Kidney tubule cell (primary cell): ENCODE data around the gene ANAPC1.
"Not testable (repeated sequence)": the region's sequence is repeated elsewhere in the genome, so short reads cannot be mapped to it uniquely, and the experiment has no call there.

Source experiments
- DNase-seq: peaks from one replicate; pipeline ENCODE4 v3.0.0-alpha.2; 2018; ENCODE audit warnings: low spot score

Gene ANAPC1

DNA sequence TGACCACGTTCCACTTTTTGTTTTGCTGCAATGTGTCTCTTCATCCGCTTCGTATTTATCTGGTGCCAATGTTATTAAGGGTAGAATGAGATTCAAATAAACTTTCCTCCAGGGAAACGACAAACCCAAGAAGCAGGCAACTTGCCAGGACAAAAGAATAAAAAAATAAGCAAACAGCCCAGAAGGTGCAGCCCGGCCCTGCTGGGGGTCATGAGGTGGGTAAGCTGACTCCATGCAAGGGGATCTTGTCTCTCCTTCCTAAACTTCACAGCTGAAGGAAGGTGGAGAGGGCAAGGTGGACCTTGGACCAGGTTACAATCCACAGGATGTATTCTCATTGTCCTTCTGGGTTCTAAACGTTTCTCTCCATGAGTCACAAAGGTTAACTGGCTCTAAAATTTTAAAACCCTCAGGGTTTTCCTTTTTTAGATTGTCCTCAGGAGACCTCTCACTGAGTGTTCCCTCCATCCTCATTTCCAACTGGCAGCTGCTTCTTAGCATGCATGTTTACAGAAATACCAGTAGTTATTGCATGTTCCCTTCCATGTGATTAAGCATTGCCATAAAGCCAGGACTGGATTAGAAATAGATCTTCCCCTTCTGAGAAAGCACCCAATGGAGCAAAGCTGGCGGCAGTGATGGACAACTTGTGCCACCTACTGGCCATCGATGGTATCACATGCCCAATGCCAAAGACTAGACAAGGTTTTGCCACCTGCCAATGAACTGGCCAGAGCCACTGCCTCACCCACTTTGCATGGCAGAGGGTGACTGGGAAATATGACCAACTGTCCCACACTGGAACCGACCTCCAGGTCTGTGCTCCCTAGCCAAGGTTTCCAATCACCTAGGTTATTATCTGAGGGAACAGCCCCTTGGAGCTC lies 147.9 kb downstream of the ANAPC1 start:
- DNase-seq = peak; percentile 11

DNA sequence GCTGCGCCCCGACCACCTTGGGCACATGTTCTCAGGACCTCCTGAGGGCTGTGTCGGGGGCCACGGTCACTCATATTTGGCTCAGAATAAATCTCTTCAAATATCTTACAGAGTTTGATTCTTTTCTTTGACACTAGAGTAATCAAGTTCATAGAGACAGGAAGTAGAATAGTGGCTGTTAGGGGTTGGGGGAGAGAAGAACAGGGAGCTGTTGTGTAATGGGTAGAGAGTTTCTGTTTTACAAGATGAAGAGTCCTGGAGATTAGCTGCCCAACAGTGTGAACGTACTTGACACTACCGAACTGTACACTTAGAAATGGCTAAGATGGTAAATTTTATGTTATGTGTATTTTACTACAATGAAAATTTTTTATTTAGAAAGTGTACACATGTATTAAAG lies 148.6 kb downstream of the ANAPC1 start:
- not testable (repeated sequence) for DNase-seq

DNA sequence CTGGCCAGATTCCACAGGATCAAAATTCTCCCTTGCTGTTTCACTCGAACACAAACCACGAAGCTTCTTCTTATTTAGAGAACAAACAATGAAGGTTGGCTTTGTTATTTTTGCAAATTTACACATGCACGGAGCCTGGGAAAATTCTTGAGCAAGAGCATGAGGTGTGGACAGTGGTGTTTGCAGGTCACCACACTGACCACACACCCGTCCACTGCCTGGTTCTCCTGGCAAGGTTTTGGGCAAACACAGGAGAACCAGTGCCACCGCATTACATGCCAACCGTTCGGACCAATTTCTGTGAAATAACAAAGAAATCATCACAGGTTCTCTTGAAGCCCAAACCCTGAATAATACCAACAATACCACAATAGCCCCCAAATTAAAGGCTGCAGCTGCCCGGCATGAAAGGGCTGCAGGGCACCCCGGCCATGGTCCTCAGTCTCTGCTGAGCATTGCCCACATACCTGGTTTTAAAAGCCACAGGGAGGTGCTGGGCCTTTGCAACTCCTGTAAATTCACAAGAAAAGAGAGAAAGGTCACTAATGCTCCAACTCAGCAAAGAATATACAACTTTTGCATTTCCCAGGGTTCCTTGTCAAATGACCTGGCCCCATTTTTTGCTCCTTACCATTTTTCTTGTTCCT lies 154.1 kb downstream of the ANAPC1 start:
- not testable (repeated sequence) for DNase-seq

DNA sequence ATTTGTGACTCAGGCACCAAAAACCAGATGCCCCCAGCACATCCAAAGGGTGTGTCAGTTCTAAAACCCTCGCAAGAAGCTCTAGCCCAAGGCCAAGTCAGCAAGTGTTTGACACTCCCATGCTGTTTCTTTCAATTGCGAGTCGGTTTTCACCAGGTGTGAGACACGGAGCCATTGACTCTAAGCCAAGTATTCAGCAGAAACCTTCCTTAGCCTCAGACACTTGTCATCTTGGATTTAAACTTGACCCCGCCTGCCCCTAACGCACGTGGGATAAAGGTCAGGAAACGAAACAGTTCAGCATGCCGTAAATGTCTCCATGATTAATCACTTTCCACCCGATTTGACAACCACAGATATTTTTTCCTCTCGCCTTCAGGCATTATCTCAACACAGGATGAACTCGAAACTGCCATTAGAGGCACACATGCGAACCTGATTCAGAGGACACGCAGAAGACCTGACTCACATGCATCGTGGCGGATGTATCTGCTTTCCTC lies 156.3 kb downstream of the ANAPC1 start:
- DNase-seq = peak; percentile 32

DNA sequence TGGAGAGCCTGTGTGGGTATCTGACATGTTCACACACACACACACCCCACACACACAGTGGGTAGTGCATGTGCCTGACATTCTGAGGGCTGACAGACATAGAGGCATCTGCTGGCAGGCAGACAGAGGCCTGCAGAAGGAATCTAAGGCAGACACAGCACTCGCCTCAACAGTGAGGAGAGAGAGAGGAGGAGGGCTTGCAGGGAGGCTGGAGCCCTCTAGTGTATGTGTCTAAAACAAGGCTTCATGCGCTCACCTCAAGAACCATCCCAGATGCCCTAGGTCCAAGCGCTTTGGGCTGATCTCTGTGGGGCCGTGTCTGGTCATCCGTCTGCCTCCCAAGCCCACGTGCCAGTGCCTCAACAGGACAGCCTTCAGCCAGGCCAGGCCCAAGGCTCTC lies 158.3 kb downstream of the ANAPC1 start:
- DNase-seq = peak; percentile 19

DNA sequence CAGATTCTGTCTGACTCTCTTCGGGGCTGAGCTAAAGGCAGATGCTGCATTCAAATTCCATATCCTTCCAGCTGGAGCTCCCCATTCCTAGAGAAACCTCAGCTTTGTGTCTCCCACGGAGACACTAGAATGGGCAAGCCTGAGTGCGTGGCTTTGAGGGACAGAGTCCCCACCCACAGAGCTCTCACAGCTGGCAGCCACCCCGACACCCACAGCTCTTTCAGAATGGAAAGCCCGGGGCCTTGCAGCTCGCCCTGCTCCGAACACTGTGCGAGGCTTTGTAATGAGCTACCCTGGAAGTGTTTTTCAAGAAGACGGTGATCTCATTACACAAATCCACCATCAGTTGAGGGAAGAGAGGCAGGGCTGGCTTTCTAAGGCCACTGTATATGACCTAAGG lies 164.4 kb downstream of the ANAPC1 start:
- DNase-seq = not testable (repeated sequence)
